Activated T-cell treated with anti-CD3 and anti-CD28 coated beads, Interleukin-2, amount 50 U/mL, for 1 hour (primary cell): ENCODE data around the gene CREB3L2.

Experiments used
- DNase-seq: peaks from one replicate; pipeline ENCODE4 v3.0.0-alpha.2; 2020

CREB3L2 gene

DNA sequence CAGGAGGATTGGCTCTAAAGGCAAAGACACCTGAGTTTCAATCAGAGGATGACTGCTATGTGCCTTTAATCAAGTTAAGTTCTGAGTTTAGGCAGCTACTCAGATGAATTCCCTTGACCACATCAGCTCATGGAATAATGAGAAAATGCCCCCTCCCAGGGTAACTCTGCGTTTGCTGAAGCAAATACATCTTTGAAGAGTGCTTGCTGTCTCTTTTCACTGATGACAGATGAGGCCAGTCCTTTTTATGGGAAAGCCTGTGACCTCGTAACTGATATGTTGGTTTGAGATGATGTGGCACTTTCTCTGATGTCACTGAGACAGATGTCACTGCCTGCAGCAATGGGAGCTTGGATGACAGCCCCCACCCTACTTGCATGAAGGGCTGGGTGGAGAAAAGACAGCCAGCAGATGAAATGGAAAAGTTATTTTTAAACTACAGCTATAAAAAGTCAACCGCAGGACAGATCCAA, 111.4 kb downstream of the CREB3L2 start:
- no peak for DNase-seq

DNA sequence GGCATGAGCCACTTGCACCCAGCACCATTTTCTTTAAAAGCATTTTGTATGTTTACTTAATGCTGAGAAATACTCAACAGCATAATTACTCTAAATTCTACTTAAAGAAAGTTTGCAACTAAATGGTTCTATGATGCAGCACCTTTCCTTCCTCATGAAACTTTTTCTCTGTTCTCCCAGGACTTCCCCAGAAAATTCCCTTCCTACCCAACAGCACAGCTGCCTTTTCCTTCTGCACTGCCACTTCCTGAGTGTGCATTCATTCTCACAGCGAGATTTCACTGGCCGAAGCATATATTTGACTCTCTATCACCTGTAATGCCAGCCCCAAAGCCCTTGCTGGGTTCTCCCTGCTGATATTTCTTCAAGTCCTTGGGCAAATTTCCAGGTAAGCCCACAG, 113.6 kb downstream of the CREB3L2 start:
- no peak for DNase-seq

DNA sequence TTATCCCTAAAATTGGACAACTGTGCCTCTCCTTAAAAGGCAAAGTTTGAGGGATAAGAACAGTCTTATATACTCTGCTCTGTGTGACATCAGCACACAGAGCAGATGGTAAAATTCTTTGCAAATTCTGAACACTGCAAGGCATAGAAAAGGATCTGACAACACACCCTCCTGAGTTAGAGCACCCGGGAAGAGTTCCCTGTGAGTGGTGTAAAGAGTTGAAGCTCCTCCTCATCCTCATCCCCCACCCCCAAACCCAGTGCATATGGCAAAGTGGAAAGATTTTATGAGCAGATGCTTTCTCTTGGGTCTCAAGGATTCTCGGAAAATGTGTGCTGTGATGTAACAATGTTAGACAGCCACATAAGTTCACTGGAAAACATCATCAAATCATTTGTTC, 115.1 kb downstream of the CREB3L2 start:
- no peak for DNase-seq

DNA sequence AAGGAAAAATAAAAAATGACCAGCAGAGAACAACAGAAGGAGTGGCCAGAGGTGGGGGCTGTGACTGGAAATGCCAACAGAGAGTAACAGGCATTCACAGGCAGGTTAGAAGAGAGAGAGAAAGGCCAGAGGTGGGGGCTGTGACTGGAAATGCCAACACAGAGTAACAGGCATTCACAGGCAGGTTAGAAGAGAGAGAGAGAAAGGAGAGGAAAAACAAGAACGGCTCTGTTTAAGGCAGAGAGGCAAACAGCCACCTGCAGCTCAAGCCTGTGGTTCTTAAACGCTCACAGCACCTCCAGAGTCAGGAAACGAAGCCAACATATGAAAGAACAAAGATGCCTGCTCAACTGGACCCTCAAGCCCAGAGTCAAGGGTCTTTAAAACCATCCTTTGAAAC, 115.6 kb downstream of the CREB3L2 start:
- no peak for DNase-seq

DNA sequence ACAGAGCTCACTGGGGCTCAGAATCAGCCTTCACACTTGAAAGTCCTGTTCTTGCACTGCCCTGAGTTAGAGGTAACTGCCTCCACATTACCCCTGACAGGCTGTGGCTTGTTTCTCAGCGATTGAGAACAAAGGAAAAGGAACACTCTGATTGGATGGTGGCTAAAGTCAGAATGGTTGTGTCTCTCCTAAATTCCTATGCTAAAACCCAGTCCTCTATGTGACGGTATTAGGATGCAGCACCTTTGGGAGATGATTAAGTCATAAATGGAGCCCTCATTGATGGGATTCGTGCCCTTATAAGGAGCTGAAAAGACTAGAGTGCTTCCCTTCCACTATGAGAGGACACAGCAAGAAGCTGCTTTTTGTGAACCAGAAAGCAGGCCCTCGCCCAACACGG, 116.2 kb downstream of the CREB3L2 start:
- no peak for DNase-seq

- DNase-seq, result no peak
These were observed 119.1 kb downstream of the CREB3L2 start for GRCh38 chr7:137882806-137883205.

DNA sequence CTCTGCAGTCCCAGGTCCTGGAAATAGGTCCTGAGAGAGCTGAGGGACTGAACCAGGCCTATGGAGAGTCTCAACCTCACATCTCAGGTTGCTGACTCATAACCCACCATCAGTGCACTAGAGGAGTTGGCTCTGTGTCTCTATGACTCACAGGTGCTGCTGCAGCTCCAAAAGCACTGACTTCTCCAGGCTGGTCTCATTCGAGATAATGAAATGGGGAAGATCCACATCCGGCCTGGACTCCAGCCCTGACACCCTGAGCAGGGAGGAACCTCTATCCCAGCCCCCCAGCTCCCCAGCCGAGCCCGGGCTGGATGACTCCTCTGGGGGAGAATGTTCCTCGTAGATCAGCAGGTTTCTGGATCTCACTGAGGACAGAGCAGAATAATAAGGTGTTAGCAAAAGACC, 119.6 kb downstream of the CREB3L2 start:
- DNase-seq, result no peak

GRCh38 chr7:137881607-137882260, 120.2 kb downstream of the CREB3L2 start:
- no peak for DNase-seq

GRCh38 chr7:137880432-137880831, 121.5 kb downstream of the CREB3L2 start:
- no peak for DNase-seq

DNA sequence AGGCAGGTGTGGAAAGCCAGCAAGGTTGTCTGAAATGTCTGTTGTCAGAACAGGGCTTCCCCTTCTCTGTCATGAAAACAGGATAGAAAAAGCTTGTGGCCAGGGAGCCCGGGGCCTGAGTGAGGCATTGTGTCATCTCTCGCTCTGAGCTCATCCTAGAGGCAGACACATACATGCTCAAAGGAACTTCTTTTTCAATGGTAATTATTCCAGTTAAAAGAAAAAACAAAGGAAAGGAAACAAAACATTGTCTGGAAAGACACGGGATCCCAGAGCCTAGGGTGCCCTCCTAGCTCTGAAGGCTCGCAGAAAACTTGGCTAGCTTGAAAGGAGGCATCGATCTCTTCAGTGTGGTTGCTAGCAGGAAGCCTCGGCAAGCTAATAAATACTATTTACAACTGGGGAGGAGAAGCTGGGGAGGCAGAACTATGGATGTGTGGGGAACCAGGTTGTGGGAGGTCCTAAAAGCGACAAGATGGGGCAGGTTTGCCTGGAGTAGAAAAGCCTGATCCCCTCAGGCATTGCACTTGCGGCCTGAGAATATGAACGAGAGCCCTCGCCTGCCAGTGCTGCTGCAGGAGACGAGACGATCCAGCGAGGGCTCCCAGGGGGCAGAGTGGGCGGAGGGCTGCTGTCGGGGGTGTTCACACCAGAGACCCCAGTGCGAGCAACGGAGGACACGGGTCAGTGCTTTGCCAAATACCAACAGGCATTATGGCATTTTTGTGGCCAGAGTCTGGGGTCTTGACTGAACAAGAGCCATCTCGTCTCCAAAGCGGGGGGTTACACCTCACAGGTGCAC, 122.3 kb downstream of the CREB3L2 start:
- no peak for DNase-seq

DNA sequence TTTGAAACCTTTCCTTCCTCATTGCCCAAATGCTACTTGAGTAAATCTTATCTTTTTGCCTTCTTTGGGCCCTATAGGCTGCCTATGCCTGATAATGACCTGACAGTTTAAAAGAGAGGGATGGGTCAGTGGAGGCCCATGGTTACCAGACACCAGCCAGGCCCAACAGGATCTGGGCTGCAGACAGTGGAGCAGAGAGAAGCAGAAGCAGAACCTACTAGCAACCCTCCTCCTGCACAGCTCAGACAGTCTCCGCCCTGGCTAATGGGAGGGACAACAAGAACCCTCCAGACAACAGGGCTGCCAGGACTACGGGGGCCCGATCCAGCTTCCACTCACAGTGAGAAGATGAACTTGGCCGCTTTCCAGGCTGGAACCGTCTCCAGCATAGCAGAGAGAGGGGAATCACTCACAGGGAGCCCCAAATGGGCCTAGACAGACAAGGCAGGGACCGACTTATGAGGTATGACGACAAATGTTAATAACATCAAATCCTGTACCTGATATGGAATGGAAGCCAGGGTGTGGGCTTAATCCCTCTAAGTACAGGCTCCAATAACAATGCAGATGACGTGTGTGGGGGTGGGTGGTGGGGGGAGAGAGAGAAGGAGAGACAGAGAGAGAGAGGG, 123.4 kb downstream of the CREB3L2 start:
- no peak for DNase-seq

DNA sequence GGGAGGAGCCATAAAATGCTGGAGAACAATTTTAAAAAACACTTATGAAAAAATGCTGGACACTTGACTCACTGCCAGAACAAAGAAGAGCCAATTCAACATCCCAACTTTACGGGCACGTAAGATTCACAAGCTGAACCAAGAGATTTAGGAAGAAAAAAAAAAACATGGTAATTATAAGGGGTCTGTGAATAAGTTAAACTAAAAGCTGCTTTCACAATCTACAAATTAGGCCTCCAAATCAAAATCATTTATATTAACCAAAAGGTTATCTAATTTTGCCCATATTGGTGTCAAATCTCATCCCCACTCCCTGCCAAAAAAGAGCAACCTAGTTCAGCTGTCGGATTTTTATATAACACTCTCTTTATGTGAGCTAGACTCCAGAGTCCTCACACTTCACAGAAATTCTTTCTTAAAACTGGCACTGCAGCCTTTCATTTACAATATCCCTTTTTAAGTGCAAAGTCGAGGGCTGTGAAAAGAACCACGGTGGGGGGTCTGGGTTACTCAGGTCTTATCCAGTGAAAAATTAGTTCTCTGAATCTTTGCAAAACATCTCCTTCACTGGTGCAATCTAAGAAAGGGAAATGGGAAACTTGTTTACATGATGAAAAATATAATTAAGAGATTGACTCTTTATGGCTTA, 124.7 kb downstream of the CREB3L2 start:
- DNase-seq, result no peak

DNA sequence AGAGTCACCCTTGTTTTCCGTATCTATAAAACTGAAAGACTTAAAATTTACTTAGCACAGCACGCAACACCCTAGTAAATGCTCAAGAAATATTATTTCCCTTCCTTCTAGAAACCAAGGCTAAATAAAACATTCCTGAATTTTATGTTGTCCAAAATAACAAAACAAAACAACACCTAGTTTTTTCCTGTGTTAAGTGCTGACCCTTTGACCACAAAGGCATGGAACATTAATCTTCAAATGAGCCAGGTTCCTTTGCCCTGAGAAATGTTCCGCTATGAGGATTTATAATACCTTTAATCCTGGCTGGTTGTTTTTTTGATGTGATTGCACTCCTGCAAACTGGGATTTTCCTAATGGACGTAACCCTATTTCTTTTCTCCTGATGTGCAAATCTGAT, 126.1 kb downstream of the CREB3L2 start:
- DNase-seq, result no peak

DNA sequence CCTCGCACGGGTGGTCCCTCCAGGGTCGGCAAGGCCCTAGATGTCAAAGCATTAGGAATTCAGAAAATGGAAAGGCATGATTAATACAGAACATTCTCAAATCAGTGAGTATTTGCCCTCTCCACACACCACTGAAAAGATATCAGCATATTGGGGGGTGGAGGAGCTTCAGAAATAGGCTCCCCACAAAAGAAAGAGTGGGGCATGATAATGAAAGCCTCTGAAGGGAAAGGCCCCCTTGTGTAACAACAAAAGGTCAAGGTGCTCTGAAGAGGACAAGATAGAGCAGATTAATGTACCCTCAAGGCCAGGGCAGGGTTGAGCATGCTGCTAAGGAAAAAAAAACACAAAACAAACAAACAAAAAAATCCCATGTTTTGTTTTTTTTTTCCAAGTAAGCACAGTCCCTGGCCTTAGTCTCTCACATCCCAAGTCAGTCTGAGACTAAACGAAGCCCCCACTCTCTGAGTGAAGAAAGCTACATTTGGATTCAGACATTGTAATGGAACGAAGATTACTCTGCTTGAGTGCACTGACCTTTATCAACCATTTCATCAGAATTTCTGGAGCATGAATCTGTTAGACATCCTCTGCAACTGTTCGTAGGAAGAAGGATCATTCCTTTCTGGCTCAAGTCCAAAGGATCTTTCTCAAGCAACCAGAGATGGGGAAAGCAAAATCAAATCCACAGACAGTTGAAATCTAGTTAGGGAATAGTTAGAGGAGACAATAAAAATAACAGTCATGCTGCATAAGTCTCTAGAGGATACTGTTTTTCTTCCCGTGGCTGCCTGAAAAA, 127.7 kb downstream of the CREB3L2 start:
- no peak for DNase-seq

DNA sequence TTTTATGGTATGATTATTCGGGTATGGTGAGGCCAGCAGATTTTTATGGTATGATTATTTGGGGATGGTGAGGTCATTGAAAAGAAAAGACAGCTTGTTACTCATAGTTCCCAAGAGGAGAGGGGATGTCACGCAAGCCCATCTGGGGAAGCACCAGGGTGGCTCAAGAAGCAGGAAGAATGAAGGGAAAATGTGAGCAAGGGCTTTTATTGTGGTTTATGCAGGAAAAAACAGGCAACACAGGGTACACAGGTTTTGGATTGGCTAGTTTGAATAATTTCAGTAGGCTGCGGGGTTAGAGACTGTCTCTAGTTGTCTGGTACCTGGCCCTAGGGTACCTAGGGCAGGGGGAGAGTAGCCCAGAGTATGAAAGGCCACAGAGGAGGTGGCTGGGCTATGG, 128.4 kb downstream of the CREB3L2 start:
- DNase-seq, result no peak

GRCh38 chr7:137871170-137871915, 130.5 kb downstream of the CREB3L2 start:
- no peak for DNase-seq

- no peak for DNase-seq
These were observed 131.2 kb downstream of the CREB3L2 start for GRCh38 chr7:137870684-137871083.

DNA sequence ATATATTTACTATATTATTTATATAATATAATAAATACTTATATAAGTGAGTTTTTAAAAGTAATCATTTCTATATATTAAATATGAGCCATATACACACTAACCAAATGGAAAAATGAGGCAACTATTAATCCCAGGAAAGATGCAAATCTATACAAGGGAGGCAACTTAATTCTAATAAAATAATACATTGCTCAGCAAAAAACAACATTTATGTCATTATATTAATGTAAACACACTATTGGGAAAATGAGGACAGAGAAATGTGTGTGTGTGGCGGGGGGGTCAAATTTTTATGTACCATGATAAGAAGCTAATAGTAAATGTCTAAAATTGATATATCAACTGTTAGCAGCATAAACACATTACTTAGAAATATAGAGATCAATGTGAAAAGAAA, 131.8 kb downstream of the CREB3L2 start:
- DNase-seq, result no peak

- no peak for DNase-seq
These were observed 132.6 kb downstream of the CREB3L2 start for GRCh38 chr7:137869260-137869659.

GRCh38 chr7:137867289-137867688, 134.6 kb downstream of the CREB3L2 start:
- no peak for DNase-seq

GRCh38 chr7:137865764-137866163, 136.1 kb downstream of the CREB3L2 start:
- no peak for DNase-seq

DNA sequence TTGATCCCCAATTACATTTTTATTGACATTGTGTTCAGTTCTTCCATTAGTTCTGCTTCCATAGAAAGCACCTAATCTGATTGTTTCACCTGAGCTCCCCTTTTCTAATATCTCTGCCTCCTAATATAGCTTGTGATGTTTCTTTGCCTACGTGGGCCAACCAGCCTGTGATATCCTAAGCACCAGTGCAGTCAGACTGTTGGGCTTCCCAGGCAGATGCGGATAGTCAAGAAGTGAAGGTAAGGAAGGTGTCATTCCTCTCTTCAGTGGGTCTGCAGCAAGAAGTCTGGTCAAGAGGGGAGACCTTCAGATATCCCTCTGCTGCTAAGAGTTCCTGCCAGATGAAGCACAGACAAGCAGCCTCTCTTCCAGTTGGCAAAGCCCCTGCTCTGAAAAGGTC, 138.9 kb downstream of the CREB3L2 start:
- DNase-seq, result no peak
